GM23338 (cell line): ENCODE measurements around the gene GRAMD1B. TPM values are rescaled to one million over a fixed set of nuclear protein-coding genes. Genes with fewer than 3 reads are reported as not detected.

Experiments
- NANOG ChIP-seq: IDR thresholded peaks from 2 replicates; pipeline ENCODE4 v1.6.1; 2016; ENCODE audit warnings: antibody characterized with exemption, borderline replicate concordance
- POLR2AphosphoS5 ChIP-seq: IDR thresholded peaks from 2 replicates; pipeline ENCODE4 v1.6.1; 2016; ENCODE audit warnings: antibody characterized with exemption, low read depth
- REST ChIP-seq: IDR thresholded peaks from one replicate; pipeline ENCODE4 v1.6.1; 2018; ENCODE audit warnings: antibody characterized with exemption; ENCODE audit not compliant: unreplicated experiment
- ZNF462 ChIP-seq: fragments of 250-450 bp; sonication (Bioruptor Pico); IDR thresholded peaks from 2 replicates; pipeline ENCODE4 v1.5.0; 2020; ENCODE audit warnings: mild to moderate bottlenecking, moderate library complexity
- polyA plus RNA-seq: library from polyadenylated mRNA; unstranded; fragments of >200 nt; fragmentation: Nextera tagmentation; extraction: Ambion mirVana; gene quantifications from 2 replicates; pipeline ENCODE4 v1.2.1, GENCODE V29; 2016
- total RNA-seq: library from RNA; depleted of rRNA; stranded (reverse); fragments of >200 nt; shearing (Covaris generic); gene quantifications from 2 replicates; pipeline ENCODE4 v1.2.3, GENCODE V29; 2014

The GRAMD1B gene
- total and polyA plus RNA-seq, 2 experiments from 2014 or later: 3.7 to 24.3 TPM

DNA sequence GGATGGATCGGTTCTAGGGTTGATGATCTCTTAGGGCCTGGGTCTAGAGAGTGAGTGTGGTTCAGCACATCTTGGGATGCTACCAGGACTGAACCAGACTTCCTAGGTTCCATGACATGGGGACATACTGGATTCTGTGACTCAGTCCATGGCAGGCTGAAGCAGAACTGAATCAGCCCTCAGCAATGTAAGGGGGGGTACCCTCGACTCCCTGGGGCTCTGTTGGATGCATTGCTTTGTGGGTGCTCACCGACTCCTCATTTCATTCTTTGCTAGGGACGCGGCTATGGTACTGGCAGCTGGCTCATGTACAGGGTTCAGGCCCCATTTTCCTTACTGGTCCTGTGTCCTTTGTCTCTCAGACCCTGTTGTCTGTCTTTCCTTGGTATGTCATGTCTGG is 733 bp upstream of the GRAMD1B start (continued):
- no peak for TF ChIP-seq ZNF462 (CRISPR knock-in tag)
- TF ChIP-seq POLR2AphosphoS5: no peak
- TF ChIP-seq REST: no peak
- TF ChIP-seq NANOG: no peak
